Ovary (tissue), 3 donors: ENCODE measurements around the gene XIRP2.

ENCODE experiments used
- CTCF ChIP-seq, 3 donors: fragments of 450-650 bp in 2 of 3; fragments of 200-600 bp in 1 of 3; IDR thresholded peaks; one replicate each; pipeline versions ENCODE4 v1.5.1 to v1.8.0; 2016 to 2022; ENCODE audit warnings: antibody characterized with exemption in 3 of 3, mild to moderate bottlenecking in 1 of 3
- EP300 ChIP-seq: sonication (generic); formaldehyde crosslinking; IDR thresholded peaks from one replicate; pipeline ENCODE4 v1.6.1; 2017; ENCODE audit warnings: antibody characterized with exemption
- POLR2A ChIP-seq: fragments of 450-650 bp; IDR thresholded peaks from one replicate; pipeline ENCODE4 v1.6.1; 2017; ENCODE audit warnings: antibody characterized with exemption, mild to moderate bottlenecking, moderate library complexity
- donor health status: DM: no; HTN: no; CAD: no.

GRCh38 chr2:166984188-166984587 lies 95.9 kb downstream of the XIRP2 start:
- TF ChIP-seq CTCF (IDR thresholded peaks at IDR 0.05) (no peak), POLR2A (no peak), EP300 (no peak)
